Daoy (cell line): ENCODE measurements around the gene TNFRSF14. TPM values are rescaled to one million over a fixed set of nuclear protein-coding genes. Genes with fewer than 3 reads are reported as not detected.

Source experiments
- DNase-seq: peaks from one replicate; pipeline ENCODE4 v3.0.0-alpha.2; 2015; ENCODE audit warnings: low read depth
- total RNA-seq: library from RNA; depleted of rRNA; stranded (reverse); fragments of >200 nt; shearing (Covaris generic); gene quantifications from 2 replicates; pipeline ENCODE4 v1.2.3, GENCODE V29; 2014

TNFRSF14 gene
- total RNA-seq, 1 experiment from 2014 or later = 12.1 TPM

DNA sequence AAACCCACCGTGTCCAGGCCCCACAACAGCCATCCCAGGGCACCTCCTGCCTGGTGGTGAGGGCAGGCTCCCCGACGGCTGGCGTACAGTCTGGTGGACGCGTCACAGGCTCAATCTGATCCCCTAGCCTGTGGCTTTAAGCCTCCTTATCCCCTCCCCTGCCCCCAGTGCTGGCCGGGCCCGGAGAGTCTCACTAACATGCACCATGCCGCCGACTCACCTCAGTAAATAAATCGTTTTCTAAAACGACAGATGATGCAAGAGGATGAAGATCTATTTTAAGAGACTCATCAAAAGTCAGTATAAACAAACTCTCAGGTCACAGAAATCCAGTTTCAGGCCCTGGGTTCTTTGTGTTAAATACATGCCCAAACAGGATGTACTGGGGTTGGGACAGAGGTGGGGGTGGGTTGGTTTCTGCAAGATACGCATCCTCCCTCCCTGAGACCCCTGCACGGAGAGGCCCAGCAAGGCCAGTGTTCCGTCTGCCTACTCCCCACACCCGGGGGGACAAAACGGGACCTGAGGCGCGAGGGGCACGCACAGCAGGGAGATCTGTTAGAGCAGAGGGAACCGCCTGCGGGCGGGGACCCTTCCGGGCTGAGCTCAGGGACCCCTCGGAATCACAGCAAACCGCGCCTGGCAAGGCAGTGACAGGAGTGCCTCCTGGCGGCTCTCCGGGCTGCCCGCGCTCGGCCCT lies 32.8 kb upstream of the TNFRSF14 start:
- no peak for DNase-seq

GRCh38 chr1:2523891-2524609 lies 32.1 kb upstream of the TNFRSF14 start:
- DNase-seq = no peak

- no peak for DNase-seq
Observed at GRCh38 chr1:2525572-2525919, 30.6 kb upstream of the TNFRSF14 start.

- DNase-seq = peak; percentile 98
Observed at GRCh38 chr1:2525920-2526823, 30.0 kb upstream of the TNFRSF14 start, which contains the start of gene PANK4. Gene PANK4 (minus strand): TSS chr1:2526596. CDS start chr1:2526587, 9 bp downstream.

DNA sequence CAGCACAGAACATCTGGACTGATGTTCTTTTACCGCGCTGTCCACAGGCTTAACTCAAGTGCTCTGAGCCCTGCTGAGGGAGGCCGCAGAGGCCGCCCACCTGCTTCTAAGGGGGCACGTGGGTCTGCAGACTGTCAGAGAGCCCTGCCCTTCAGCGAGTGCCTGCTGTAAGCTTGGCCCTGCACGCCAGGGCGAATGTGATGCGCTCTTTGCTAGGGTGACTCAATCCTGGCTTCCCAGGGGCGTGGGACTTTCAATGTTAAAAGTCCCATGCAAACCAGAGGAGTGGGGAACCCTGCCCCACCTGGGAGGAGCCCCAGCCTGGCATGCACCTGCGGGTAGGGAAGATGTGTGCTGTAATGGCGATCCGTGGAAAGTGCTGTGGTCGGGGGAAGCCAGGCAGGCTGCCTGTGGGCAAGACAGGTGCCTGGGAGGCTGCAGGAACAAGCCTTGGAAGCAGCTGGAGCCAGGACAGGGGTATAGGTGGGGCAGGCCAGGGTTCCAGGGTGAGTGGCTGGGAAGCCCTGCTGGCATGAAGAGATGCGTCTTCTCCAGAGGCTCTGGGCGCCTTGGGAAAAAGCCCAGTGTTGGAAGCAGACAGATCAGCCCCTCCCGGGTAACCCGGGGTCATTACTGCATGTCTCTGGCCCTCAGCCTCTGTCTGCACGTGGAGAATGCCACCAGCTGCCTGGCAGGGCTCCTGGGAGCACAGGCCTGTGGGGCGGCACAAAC lies 29.2 kb upstream of the TNFRSF14 start:
- DNase-seq = peak; percentile 79

DNA sequence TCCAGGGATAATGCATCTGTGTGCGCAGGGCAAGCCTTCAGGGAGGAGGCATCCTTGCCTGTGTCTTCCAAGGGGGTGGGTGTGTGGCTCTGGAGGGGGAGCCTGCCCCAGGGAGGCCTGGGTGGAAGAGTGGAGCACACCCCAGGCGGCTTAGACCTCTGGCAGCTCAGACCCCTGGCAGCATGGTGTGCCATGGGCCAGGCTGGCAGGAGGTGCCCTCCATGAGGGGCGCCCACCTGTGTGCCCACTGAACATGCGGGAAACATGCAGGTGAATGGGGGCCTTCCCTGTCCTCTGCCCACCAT lies 28.7 kb upstream of the TNFRSF14 start:
- no peak for DNase-seq

GRCh38 chr1:2528016-2528415 lies 28.2 kb upstream of the TNFRSF14 start:
- no peak for DNase-seq

DNA sequence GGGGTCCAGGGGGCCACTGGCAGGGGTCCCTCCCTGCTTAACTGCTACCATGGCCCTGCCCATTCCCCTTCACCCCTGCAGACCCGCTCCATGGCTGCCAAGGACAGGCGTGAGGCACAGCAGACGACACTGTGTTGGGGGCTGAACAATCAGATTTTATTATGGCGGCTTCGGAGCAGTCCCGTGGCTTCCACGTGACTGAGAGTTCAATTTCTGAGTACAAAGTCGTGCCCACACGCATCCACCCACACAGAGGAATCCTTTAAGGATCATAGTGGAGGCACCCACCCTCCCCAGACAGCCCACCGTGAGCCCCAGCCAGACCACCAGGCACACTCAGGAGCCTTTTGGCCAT lies 27.6 kb upstream of the TNFRSF14 start:
- no peak for DNase-seq

- DNase-seq = no peak
Observed at GRCh38 chr1:2528966-2529783, 27.0 kb upstream of the TNFRSF14 start.

DNA sequence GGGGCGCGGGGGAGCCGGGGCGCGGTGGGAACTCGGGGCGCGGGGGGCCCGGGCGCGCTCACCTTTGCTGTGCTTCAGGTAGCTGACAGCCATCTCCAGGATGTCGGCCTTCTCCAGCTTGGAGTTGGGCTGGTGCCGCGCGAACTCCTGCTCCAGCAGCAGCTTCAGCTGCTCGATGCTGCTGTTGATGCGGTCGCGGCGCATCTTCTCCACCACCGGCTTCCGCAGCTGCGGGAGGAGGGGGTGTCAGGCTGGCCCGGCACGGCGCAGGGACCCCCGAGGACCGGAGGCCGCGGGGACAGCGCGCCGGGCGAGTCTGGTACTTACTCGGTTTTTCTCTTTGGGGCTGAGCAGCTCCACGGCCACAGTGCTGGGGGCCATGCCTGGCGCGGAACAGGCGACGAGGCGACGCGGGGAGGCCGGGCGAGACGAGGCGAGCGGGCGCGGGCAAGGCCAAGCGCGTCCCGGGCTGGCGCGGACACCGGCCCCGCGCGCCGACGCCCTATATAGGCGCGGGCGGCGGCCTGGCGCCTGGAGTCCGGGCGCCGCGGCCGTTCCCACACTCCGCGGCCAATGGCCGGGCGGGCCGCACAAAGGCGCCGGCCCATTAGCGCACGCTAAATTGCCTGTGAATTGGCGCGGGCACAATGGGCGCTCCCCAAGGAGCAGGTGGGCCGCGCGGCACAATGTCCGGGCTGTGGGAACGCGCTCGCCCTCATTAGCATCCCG lies 26.2 kb upstream of the TNFRSF14 start, which contains the start of gene HES5:
TSS of gene HES5 (minus strand) at position 480 of the 729 bp plus-strand sequence. CDS start at position 381, 99 bp downstream.
- DNase-seq = peak; percentile 49

DNA sequence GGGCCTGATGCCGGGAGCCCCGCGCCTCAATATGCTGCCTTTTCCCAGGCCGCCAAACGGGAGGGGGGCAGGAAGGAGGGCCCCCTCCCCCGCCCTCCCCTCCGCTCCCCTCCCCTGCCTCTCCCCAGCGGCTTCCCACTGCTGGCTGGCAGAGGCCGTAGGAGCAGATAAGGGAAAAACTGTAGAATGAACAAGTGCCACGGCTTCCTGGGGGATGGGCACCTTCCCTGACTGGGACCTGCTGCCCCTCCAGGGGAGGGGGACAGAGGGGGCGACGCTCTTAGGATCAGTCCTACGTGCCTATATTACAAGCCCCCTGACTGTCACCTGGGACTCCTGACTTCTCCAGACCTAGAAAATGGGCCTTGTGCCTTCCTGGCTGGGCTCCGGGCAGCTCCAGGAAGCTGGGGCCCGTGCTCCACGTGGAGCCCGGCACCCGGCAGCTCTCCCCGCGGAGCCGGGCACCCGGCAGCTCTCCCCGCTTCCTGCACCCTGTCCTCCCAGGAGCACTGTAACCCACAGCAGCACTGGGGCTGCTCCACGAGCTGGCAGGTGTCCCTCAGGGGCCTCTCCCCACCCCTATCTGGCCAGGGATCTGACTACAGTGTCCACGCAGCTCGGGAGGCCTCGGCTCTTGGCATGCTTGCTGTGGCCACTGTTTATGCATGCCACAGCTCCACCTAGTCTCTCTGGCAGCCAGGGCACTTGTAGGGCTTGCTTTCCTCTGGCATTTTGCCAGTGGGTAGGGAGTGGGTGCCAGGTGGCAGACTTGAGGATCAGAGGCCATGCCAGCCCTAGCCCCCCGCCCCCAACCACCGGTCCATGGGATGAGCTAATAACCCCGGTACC lies 25.4 kb upstream of the TNFRSF14 start:
- peak; percentile 33 for DNase-seq

GRCh38 chr1:2532485-2533160 lies 23.5 kb upstream of the TNFRSF14 start:
- no peak for DNase-seq

DNA sequence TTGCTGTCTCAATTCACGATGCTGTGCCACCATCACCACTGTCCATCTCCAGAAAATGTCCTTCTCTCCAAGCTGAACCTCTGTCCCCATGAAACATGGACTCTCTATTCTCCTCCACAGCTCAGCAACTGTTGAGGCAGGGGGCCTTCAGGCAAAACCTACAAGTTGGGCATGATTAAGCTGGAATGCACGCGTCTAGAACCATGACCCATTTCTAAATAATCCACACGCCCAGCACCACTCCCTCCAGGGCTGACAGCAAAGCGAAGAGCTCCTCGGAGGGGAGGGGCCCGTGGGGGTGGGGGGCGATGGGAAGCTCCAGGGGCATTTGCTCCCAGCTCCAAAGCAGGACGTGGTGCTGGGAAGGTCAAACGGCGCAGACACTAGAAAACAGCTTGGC lies 22.8 kb upstream of the TNFRSF14 start:
- peak; percentile 41 for DNase-seq

- DNase-seq = no peak
Observed at GRCh38 chr1:2534315-2534686, 21.9 kb upstream of the TNFRSF14 start.

- peak; percentile 67 for DNase-seq
Observed at GRCh38 chr1:2534687-2535441, 21.3 kb upstream of the TNFRSF14 start.

- DNase-seq = no peak
Observed at GRCh38 chr1:2535455-2535854, 20.7 kb upstream of the TNFRSF14 start.

DNA sequence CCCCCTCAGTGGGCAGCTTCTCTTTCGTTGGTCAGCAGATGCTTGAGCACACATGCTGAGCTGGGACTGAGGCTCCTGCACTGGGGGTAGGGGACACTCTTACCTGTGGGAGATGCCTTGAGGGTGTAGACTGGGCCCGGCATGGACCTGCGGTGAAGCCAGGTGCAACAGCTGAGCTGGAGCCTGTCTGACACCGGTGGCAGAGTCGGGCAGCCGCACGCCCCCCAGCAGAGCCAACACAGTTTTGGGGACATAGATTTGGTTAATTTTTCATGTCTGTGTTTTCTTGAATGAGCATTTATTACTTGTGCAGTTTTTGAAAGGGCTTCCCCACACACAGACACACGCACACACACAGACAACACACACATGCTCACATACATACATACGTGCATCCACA lies 20.2 kb upstream of the TNFRSF14 start:
- DNase-seq = no peak

- no peak for DNase-seq
Observed at GRCh38 chr1:2537784-2538115, 18.4 kb upstream of the TNFRSF14 start.
